Left ventricle myocardium inferior (tissue), 1 donor: ENCODE measurements around the gene SORCS1. TPM values are rescaled to one million over a fixed set of nuclear protein-coding genes. Genes with fewer than 3 reads are reported as not detected.

Source experiments
- DNase-seq: peaks from one replicate; pipeline ENCODE4 v3.0.0-alpha.2; 2020
- H3K27ac ChIP-seq: fragments of 200-600 bp; replicated peaks from 2 replicates; pipeline ENCODE4 v1.8.0; 2021
- H3K27me3 ChIP-seq: fragments of 200-600 bp; 2 replicates; pipeline ENCODE4 v1.8.0; 2021; ENCODE audit warnings: low read depth
- H3K36me3 ChIP-seq: fragments of 200-600 bp; 2 replicates; pipeline ENCODE4 v1.8.0; 2021
- H3K4me1 ChIP-seq: fragments of 200-600 bp; 2 replicates; pipeline ENCODE4 v1.8.0; 2021
- H3K4me3 ChIP-seq: fragments of 200-600 bp; 2 replicates; pipeline ENCODE4 v1.8.0; 2021; ENCODE audit warnings: mild to moderate bottlenecking, moderate library complexity
- H3K9me3 ChIP-seq: fragments of 200-600 bp; replicated peaks from 2 replicates; pipeline ENCODE4 v1.8.0; 2021
- intact Hi-C: fragments of 100-400 bp; cut with micrococcal nuclease; formaldehyde crosslinking; loops from one replicate; pipeline ENCODE4 v1.11.0; 2022
- total RNA-seq: library from RNA; stranded (reverse); fragmentation: NEBNext Ultra II Directional; extraction: Animal tissue kit (Norgen Biotek cat#: 25700); gene quantifications from one replicate; pipeline ENCODE4 v1.2.1, GENCODE V29; 2021
- TF ChIP-seq, protein P1 (sequence below): fragments of 200-600 bp; IDR thresholded peaks from 2 replicates; pipeline ENCODE4 v1.8.0; 2021; ENCODE audit warnings: antibody characterized with exemption, mild to moderate bottlenecking, borderline replicate concordance
- donor health status: DM: no; HTN: yes; CAD: no; lungs with severe emphysema.

The SORCS1 gene
- total RNA-seq, 1 donor from 2014 or later = 2.9 TPM

DNA sequence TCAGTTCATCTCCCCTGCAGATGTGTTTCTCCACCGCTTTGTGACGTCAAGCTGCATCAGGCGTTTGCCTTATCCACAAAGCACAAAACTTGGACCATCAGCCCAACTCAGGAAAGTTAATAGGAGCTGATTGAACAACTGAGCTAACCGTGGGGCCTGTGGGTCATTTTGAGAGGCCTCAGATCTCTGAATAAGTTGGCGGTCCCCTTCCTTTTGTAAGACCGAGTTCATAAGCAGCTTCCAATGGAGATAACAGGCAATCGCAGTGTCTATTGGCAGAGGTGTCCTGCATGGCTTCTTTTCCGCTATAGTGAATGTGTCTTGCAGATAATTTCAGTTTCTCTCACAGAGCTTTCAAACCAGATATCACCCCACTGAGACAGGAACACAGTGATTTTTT, 154.0 kb downstream of the SORCS1 start:
- Histone ChIP-seq H3K27me3 (no peaks in the 10 kb centered on the region), H3K36me3 (no peaks in the 10 kb centered on the region), H3K27ac (no peak overlapping the region), H3K9me3 (peaks cover 12% of the 10 kb centered on the region), H3K4me1 (no peaks in the 10 kb centered on the region), H3K4me3 (no peak overlapping the region)
- TF ChIP-seq, protein P1, sequence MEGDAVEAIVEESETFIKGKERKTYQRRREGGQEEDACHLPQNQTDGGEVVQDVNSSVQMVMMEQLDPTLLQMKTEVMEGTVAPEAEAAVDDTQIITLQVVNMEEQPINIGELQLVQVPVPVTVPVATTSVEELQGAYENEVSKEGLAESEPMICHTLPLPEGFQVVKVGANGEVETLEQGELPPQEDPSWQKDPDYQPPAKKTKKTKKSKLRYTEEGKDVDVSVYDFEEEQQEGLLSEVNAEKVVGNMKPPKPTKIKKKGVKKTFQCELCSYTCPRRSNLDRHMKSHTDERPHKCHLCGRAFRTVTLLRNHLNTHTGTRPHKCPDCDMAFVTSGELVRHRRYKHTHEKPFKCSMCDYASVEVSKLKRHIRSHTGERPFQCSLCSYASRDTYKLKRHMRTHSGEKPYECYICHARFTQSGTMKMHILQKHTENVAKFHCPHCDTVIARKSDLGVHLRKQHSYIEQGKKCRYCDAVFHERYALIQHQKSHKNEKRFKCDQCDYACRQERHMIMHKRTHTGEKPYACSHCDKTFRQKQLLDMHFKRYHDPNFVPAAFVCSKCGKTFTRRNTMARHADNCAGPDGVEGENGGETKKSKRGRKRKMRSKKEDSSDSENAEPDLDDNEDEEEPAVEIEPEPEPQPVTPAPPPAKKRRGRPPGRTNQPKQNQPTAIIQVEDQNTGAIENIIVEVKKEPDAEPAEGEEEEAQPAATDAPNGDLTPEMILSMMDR = no peak
- no peak for DNase-seq
- intact Hi-C loops = no loop called here

GRCh38 chr10:107004362-107004761, 160.1 kb downstream of the SORCS1 start:
- H3K36me3 ChIP-seq = no peaks in the 10 kb centered on the region
- no peak overlapping the region for H3K27ac ChIP-seq
- H3K27me3 ChIP-seq = no peaks in the 10 kb centered on the region
- TF ChIP-seq, protein P1 = no peak
- H3K4me1 ChIP-seq = no peaks in the 10 kb centered on the region
- no peak overlapping the region for H3K4me3 ChIP-seq
- DNase-seq = no peak
- H3K9me3 ChIP-seq = peaks cover 12% of the 10 kb centered on the region
- intact Hi-C loops = no loop called here

DNA sequence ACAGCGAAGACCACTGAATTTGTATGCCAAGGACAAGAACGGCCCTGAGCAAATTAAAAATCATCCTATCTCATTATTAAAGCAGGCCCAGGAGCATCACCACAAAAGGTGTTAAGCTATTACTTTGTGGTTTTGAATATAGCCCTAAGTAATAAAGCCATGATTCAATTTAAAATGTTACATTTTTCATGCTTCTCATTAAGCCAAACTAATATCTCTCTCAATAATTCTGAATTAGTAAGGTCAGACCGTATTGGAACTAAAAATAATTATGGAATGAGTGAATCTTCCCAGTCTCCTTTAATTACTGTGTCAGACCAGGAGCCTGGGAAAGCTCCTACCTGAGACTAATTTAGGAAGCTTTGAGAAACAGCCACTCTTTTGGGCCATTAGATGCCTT, 162.4 kb downstream of the SORCS1 start:
- intact Hi-C loops = no loop called here
- no peak for DNase-seq
- Histone ChIP-seq H3K27ac (no peak overlapping the region), H3K9me3 (peaks cover 4% of the 10 kb centered on the region), H3K27me3 (no peaks in the 10 kb centered on the region), H3K36me3 (no peaks in the 10 kb centered on the region), H3K4me3 (no peak overlapping the region), H3K4me1 (no peaks in the 10 kb centered on the region)
- TF ChIP-seq, protein P1 = no peak

DNA sequence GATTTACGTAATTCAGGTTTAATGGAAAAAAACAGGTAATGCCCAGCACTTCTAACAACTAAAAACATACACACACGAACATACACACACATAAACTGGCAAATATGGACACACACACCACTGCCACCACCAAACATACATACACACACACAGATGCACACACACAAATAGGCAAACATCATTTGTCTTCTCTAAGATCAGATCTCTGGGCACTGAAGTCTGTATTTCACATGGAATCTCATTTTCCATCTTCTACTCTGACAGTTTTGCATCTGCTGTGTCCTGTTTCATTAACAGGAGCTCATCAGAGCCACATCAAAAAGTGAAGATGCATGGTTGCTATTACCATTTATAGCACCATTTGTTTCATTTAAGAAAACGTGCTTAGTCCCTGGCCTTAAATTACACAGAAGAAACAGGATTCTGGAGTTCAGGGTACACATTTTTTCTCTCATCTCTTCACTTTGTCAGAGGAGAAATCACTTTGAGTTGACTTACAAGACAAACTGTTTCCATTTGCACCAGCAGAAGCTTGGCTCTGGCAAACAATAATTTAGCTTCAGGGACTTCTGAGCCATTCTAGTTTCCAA, 165.3 kb downstream of the SORCS1 start:
- Histone ChIP-seq H3K4me3 (no peak overlapping the region), H3K9me3 (no peaks in the 10 kb centered on the region), H3K4me1 (no peaks in the 10 kb centered on the region), H3K27ac (no peak overlapping the region), H3K27me3 (no peaks in the 10 kb centered on the region), H3K36me3 (no peaks in the 10 kb centered on the region)
- no peak for DNase-seq
- TF ChIP-seq, protein P1 = no peak
- intact Hi-C loops = no loop called here

DNA sequence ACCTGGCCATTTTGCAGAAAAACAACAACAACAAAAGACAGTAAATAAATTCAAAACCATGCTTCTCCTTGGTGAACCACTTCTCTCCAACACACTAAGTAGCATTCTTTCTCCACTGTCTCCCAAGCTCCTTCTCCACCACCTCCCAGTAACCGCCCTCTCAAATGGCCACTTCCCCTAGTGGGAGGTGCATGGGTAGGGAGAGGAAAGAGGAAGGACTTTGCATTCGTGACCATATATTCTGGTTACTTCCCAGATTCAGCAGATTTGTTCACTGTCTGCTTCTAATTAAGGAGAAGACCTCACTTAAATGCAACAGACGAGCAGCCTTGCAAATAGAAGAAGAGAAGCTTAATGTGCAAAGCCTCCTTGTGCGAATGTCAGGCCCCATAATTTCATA, 166.8 kb downstream of the SORCS1 start:
- intact Hi-C loops = no loop called here
- H3K4me1 ChIP-seq = no peaks in the 10 kb centered on the region
- no peaks in the 10 kb centered on the region for H3K27me3 ChIP-seq
- H3K9me3 ChIP-seq = no peaks in the 10 kb centered on the region
- no peaks in the 10 kb centered on the region for H3K36me3 ChIP-seq
- no peak overlapping the region for H3K27ac ChIP-seq
- no peak overlapping the region for H3K4me3 ChIP-seq
- TF ChIP-seq, protein P1 = no peak
- no peak for DNase-seq
